Measurements from ENCODE around the gene LCP2. TPM values are rescaled to one million over a fixed set of nuclear protein-coding genes. Genes with fewer than 3 reads are reported as not detected.

LCP2 gene
- polyA plus RNA-seq, 3 donors, result 52.0 to 177 (median 89.5) TPM

GRCh38 chr5:170303549-170303948, 6.0 kb upstream of the LCP2 start:
- H3K27ac Mint-ChIP-seq, result peak overlapping the region; percentile 93 to 100 (median 96)
- peaks cover 37% of the 10 kb centered on the region for H3K79me2 ChIP-seq (ENCODE audit: insufficient read depth, low read length)
- no peak for DNase-seq
- peaks cover 73 to 81% of the 10 kb centered on the region in 2 donors for H3K4me1 ChIP-seq (ENCODE audit: control insufficient read depth in 1 of 2, insufficient read depth in 2 of 2, low read length in 2 of 2)
- H3K36me3 ChIP-seq (replicated peaks in 1 of 2; ENCODE audit: control insufficient read depth in 1 of 2, insufficient read depth in 2 of 2, low read length in 2 of 2), result no peaks in the 10 kb centered on the region
- H3K9me3 ChIP-seq (replicated peaks in 1 of 2; ENCODE audit: control insufficient read depth in 1 of 2, insufficient read depth in 1 of 2, low read length in 2 of 2), result no peaks in the 10 kb centered on the region
- intact Hi-C loops (cut with micrococcal nuclease), result loop anchor here in 1 of 2 donors (5.0 kb wide), 1 partner anchor 36 kb away; no protein-coding TSS in a partner anchor
- no peaks in the 10 kb centered on the region for H4K20me1 ChIP-seq (ENCODE audit: insufficient read depth, low read length)
- peak overlapping the region; percentile 12 to 84 for H3K4me3 Mint-ChIP-seq
- H2AFZ ChIP-seq (ENCODE audit: insufficient read depth, low read depth, low read length, poor library complexity, severe bottlenecking), result no peak overlapping the region
- peak overlapping the region; percentile 88 to 93 for H3K27ac ChIP-seq (ENCODE audit: low read depth in 1 of 2, low read length in 2 of 2)
- peaks cover 0 to 3% (median 0%) of the 10 kb centered on the region in 7 donors for H3K9me3 Mint-ChIP-seq
- WGBS (ENCODE audit: insufficient coverage), result 17% methylated on average over 1 of the region's 8 CpGs
- no peak overlapping the region for H3K9ac ChIP-seq (ENCODE audit: insufficient read depth, low read length, poor library complexity, severe bottlenecking)
- peaks cover 0 to 4% (median 1%) of the 10 kb centered on the region in 3 donors for H3K27me3 Mint-ChIP-seq (ENCODE audit: low read depth in 3 of 3)
- no peaks in the 10 kb centered on the region for H3K36me3 Mint-ChIP-seq
- peak overlapping the region in 1 of 3 experiments; percentile 54 for H3K4me3 ChIP-seq (replicated peaks in 1 of 3; ENCODE audit: low read depth in 2 of 3, low read length in 3 of 3)
- no peaks in the 10 kb centered on the region for H3K27me3 ChIP-seq (ENCODE audit: control insufficient read depth in 2 of 2, insufficient read depth in 2 of 2, low read length in 2 of 2)
- H3K4me1 Mint-ChIP-seq, result peaks cover 82% of the 10 kb centered on the region
- H3K4me2 ChIP-seq (replicated peaks; ENCODE audit: extremely low read depth, low read length, poor library complexity, severe bottlenecking), result peak overlapping the region; percentile 67
- TF ChIP-seq CTCF (IDR thresholded peaks at IDR 0.05), result no peak

- H3K9ac ChIP-seq (ENCODE audit: insufficient read depth, low read length, poor library complexity, severe bottlenecking), result peak overlapping the region; percentile 36
- no peaks in the 10 kb centered on the region for H4K20me1 ChIP-seq (ENCODE audit: insufficient read depth, low read length)
- H2AFZ ChIP-seq (ENCODE audit: insufficient read depth, low read depth, low read length, poor library complexity, severe bottlenecking), result no peak overlapping the region
- H3K27ac Mint-ChIP-seq, result peak overlapping the region; percentile 93 to 100 (median 96)
- H3K36me3 ChIP-seq (replicated peaks in 1 of 2; ENCODE audit: control insufficient read depth in 1 of 2, insufficient read depth in 2 of 2, low read length in 2 of 2), result no peaks in the 10 kb centered on the region
- H3K4me2 ChIP-seq (replicated peaks; ENCODE audit: extremely low read depth, low read length, poor library complexity, severe bottlenecking), result peak overlapping the region; percentile 67
- no peaks in the 10 kb centered on the region for H3K36me3 Mint-ChIP-seq
- WGBS (ENCODE audit: insufficient coverage), result 0% methylated on average over 6 of the region's 17 CpGs
- TF ChIP-seq CTCF (IDR thresholded peaks at IDR 0.05), result no peak
- peaks cover 0 to 3% (median 0%) of the 10 kb centered on the region in 7 donors for H3K9me3 Mint-ChIP-seq
- peaks cover 0 to 3% (median 1%) of the 10 kb centered on the region in 3 donors for H3K27me3 Mint-ChIP-seq (ENCODE audit: low read depth in 3 of 3)
- H3K4me1 ChIP-seq (ENCODE audit: control insufficient read depth in 1 of 2, insufficient read depth in 2 of 2, low read length in 2 of 2), result peaks cover 73 to 81% of the 10 kb centered on the region in 2 donors
- DNase-seq, result peak; percentile 81 to 89 (median 86)
- intact Hi-C loops (cut with micrococcal nuclease), result loop anchor here in 1 of 2 donors (5.0 kb wide), 1 partner anchor 36 kb away; no protein-coding TSS in a partner anchor
- H3K9me3 ChIP-seq (replicated peaks in 1 of 2; ENCODE audit: control insufficient read depth in 1 of 2, insufficient read depth in 1 of 2, low read length in 2 of 2), result no peaks in the 10 kb centered on the region
- no peaks in the 10 kb centered on the region for H3K27me3 ChIP-seq (ENCODE audit: control insufficient read depth in 2 of 2, insufficient read depth in 2 of 2, low read length in 2 of 2)
- H3K27ac ChIP-seq (ENCODE audit: low read depth in 1 of 2, low read length in 2 of 2), result peak overlapping the region; percentile 88 to 93
- H3K79me2 ChIP-seq (ENCODE audit: insufficient read depth, low read length), result peaks cover 44% of the 10 kb centered on the region
- H3K4me3 ChIP-seq (replicated peaks in 1 of 3; ENCODE audit: low read depth in 2 of 3, low read length in 3 of 3), result peak overlapping the region in 2 of 3 experiments; percentile 1 to 54
- peak overlapping the region; percentile 68 to 84 for H3K4me3 Mint-ChIP-seq
- H3K4me1 Mint-ChIP-seq, result peaks cover 82% of the 10 kb centered on the region
These were observed 5.3 kb upstream of the LCP2 start for GRCh38 chr5:170302653-170303501.
